ENCODE measurements around the gene ZFP57.
"Not testable (repeated sequence)": the region's sequence is repeated elsewhere in the genome, so short reads cannot be mapped to it uniquely, and the experiment has no call there.

Gene ZFP57

GRCh38 chr6:29694637-29695036 lies 13.7 kb upstream of the ZFP57 start:
- DNase-seq, result no peak

GRCh38 chr6:29685718-29686326 lies 4.9 kb upstream of the ZFP57 start:
- no peak for DNase-seq

- no peak for DNase-seq
These were observed 859 bp upstream of the ZFP57 start for GRCh38 chr6:29681811-29682210.

GRCh38 chr6:29680416-29680815 lies 536 bp downstream of the ZFP57 start:
- no peak for DNase-seq

- DNase-seq, result no peak
These were observed 990 bp downstream of the ZFP57 start for GRCh38 chr6:29679962-29680361.

- DNase-seq, result no peak
These were observed 2.8 kb downstream of the ZFP57 start for GRCh38 chr6:29678114-29678513.

GRCh38 chr6:29676981-29677601 lies 3.9 kb downstream of the ZFP57 start:
- no peak for DNase-seq

GRCh38 chr6:29675561-29675960 lies 5.4 kb downstream of the ZFP57 start:
- no peak for DNase-seq

GRCh38 chr6:29674008-29674407 lies 6.9 kb downstream of the ZFP57 start:
- DNase-seq, result no peak

GRCh38 chr6:29673161-29673560 lies 7.8 kb downstream of the ZFP57 start:
- DNase-seq, result no peak

GRCh38 chr6:29672116-29672515 lies 8.8 kb downstream of the ZFP57 start:
- DNase-seq, result not testable (repeated sequence)

GRCh38 chr6:29671026-29671425 lies 9.9 kb downstream of the ZFP57 start:
- no peak for DNase-seq

- DNase-seq, result no peak
These were observed 13.8 kb downstream of the ZFP57 start for GRCh38 chr6:29667158-29667557.

- DNase-seq, result no peak
These were observed 14.2 kb downstream of the ZFP57 start for GRCh38 chr6:29666826-29667130.

GRCh38 chr6:29665942-29666825 lies 14.8 kb downstream of the ZFP57 start:
- DNase-seq, result no peak

- no peak for DNase-seq
These were observed 17.5 kb downstream of the ZFP57 start for GRCh38 chr6:29663300-29664042.

- DNase-seq, result not testable (repeated sequence)
These were observed 19.3 kb downstream of the ZFP57 start for GRCh38 chr6:29661502-29662141.

GRCh38 chr6:29661071-29661470 lies 19.9 kb downstream of the ZFP57 start:
- no peak for DNase-seq

- DNase-seq, result no peak
These were observed 24.2 kb downstream of the ZFP57 start, which contains the start of gene MOG for GRCh38 chr6:29656798-29657197. TSS of gene MOG (plus strand) at chr6:29657092. CDS start at chr6:29657210, 118 bp downstream.

GRCh38 chr6:29656157-29656556 lies 24.8 kb downstream of the ZFP57 start:
- DNase-seq, result no peak

GRCh38 chr6:29655658-29656057 lies 25.3 kb downstream of the ZFP57 start:
- no peak for DNase-seq

GRCh38 chr6:29653452-29654038 lies 27.4 kb downstream of the ZFP57 start:
- DNase-seq, result peak; percentile 76

Measured in CD4-positive, alpha-beta T cell treated with Interleukin-4 for 4 hours (primary cell).